Measurements from ENCODE around the gene TMEM248.

TMEM248 gene

DNA sequence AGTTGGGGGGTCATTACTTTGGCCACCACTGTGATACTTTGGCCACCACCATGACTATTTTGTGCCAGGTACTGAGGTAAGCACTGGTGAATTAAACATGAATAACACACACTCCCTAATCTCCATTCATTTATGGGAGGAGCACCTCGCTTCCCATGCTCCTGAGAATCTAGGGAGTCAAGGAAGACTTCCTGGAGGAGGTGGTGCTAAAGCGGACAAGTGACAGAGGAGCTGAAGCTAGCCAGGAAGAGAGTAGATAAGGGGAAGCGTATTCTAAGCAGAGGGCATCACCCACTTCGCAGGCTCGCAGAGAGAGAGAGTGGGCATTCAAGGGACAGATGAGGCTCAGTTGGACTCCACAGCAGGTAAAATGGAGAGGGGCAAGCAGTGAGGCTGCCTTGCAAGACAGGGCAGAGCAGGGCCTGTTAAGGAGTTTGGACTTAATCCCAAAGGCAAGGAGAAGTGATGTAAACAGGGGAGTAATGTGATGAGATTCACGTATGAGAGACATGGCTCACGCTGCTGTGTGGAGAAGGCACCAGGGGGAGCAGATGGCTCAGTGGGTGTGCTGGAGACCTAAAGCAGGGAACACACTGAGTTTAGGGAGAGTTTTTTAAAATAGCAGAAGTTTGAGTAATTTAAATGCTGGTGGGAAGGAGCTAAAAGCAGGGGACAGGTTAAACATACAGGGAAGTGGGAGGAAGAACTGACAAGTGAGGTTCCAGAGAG, 21.3 kb upstream of the TMEM248 start:
- ATAC-seq: no peak
- TF ChIP-seq, protein P1, sequence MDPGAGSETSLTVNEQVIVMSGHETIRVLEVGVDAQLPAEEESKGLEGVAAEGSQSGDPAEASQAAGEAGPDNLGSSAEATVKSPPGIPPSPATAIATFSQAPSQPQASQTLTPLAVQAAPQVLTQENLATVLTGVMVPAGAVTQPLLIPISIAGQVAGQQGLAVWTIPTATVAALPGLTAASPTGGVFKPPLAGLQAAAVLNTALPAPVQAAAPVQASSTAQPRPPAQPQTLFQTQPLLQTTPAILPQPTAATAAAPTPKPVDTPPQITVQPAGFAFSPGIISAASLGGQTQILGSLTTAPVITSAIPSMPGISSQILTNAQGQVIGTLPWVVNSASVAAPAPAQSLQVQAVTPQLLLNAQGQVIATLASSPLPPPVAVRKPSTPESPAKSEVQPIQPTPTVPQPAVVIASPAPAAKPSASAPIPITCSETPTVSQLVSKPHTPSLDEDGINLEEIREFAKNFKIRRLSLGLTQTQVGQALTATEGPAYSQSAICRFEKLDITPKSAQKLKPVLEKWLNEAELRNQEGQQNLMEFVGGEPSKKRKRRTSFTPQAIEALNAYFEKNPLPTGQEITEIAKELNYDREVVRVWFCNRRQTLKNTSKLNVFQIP (CRISPR knock-in tag; IDR thresholded peaks at IDR 0.05; ENCODE audit: borderline replicate concordance, low read depth): no peak
- no peak for TF ChIP-seq ZFP3 (CRISPR knock-in tag; IDR thresholded peaks at IDR 0.05)
- no peak for TF ChIP-seq TOX (CRISPR knock-in tag; IDR thresholded peaks at IDR 0.05; ENCODE audit: borderline replicate concordance)
- no peak for TF ChIP-seq TCF4 (CRISPR knock-in tag; IDR thresholded peaks at IDR 0.05; ENCODE audit: borderline replicate concordance)
- no peak for TF ChIP-seq ZNF70 (CRISPR knock-in tag; IDR thresholded peaks at IDR 0.05)
- no peak for TF ChIP-seq CSDC2 (CRISPR knock-in tag; IDR thresholded peaks at IDR 0.05)
- no peak for TF ChIP-seq ISL1 (CRISPR knock-in tag; IDR thresholded peaks at IDR 0.05)
- TF ChIP-seq, protein P2, sequence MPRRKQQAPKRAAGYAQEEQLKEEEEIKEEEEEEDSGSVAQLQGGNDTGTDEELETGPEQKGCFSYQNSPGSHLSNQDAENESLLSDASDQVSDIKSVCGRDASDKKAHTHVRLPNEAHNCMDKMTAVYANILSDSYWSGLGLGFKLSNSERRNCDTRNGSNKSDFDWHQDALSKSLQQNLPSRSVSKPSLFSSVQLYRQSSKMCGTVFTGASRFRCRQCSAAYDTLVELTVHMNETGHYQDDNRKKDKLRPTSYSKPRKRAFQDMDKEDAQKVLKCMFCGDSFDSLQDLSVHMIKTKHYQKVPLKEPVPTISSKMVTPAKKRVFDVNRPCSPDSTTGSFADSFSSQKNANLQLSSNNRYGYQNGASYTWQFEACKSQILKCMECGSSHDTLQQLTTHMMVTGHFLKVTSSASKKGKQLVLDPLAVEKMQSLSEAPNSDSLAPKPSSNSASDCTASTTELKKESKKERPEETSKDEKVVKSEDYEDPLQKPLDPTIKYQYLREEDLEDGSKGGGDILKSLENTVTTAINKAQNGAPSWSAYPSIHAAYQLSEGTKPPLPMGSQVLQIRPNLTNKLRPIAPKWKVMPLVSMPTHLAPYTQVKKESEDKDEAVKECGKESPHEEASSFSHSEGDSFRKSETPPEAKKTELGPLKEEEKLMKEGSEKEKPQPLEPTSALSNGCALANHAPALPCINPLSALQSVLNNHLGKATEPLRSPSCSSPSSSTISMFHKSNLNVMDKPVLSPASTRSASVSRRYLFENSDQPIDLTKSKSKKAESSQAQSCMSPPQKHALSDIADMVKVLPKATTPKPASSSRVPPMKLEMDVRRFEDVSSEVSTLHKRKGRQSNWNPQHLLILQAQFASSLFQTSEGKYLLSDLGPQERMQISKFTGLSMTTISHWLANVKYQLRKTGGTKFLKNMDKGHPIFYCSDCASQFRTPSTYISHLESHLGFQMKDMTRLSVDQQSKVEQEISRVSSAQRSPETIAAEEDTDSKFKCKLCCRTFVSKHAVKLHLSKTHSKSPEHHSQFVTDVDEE (CRISPR knock-in tag; IDR thresholded peaks at IDR 0.05): no peak
- TF ChIP-seq, protein P3, sequence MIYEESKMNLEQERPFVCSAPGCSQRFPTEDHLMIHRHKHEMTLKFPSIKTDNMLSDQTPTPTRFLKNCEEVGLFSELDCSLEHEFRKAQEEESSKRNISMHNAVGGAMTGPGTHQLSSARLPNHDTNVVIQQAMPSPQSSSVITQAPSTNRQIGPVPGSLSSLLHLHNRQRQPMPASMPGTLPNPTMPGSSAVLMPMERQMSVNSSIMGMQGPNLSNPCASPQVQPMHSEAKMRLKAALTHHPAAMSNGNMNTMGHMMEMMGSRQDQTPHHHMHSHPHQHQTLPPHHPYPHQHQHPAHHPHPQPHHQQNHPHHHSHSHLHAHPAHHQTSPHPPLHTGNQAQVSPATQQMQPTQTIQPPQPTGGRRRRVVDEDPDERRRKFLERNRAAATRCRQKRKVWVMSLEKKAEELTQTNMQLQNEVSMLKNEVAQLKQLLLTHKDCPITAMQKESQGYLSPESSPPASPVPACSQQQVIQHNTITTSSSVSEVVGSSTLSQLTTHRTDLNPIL (CRISPR knock-in tag; IDR thresholded peaks at IDR 0.05; ENCODE audit: low read depth): no peak
- TF ChIP-seq PPARA (CRISPR knock-in tag; IDR thresholded peaks at IDR 0.05; ENCODE audit: borderline replicate concordance): no peak
- TF ChIP-seq OSR1 (CRISPR knock-in tag; IDR thresholded peaks at IDR 0.05): no peak
- TF ChIP-seq, protein P4, sequence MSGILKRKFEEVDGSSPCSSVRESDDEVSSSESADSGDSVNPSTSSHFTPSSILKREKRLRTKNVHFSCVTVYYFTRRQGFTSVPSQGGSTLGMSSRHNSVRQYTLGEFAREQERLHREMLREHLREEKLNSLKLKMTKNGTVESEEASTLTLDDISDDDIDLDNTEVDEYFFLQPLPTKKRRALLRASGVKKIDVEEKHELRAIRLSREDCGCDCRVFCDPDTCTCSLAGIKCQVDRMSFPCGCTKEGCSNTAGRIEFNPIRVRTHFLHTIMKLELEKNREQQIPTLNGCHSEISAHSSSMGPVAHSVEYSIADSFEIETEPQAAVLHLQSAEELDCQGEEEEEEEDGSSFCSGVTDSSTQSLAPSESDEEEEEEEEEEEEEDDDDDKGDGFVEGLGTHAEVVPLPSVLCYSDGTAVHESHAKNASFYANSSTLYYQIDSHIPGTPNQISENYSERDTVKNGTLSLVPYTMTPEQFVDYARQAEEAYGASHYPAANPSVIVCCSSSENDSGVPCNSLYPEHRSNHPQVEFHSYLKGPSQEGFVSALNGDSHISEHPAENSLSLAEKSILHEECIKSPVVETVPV (CRISPR knock-in tag; IDR thresholded peaks at IDR 0.05): no peak
- no peak for TF ChIP-seq GLIS3 (CRISPR knock-in tag; IDR thresholded peaks at IDR 0.05)
- no peak for TF ChIP-seq RARB (CRISPR knock-in tag; IDR thresholded peaks at IDR 0.05)
- no peak for TF ChIP-seq ZFP30 (CRISPR knock-in tag; IDR thresholded peaks at IDR 0.05)
- no peak for TF ChIP-seq ZC3H10 (CRISPR knock-in tag; IDR thresholded peaks at IDR 0.05)
- TF ChIP-seq ZNF565 (CRISPR knock-in tag; conservative IDR thresholded peaks at IDR 0.05; ENCODE audit: low read depth): no peak

DNA sequence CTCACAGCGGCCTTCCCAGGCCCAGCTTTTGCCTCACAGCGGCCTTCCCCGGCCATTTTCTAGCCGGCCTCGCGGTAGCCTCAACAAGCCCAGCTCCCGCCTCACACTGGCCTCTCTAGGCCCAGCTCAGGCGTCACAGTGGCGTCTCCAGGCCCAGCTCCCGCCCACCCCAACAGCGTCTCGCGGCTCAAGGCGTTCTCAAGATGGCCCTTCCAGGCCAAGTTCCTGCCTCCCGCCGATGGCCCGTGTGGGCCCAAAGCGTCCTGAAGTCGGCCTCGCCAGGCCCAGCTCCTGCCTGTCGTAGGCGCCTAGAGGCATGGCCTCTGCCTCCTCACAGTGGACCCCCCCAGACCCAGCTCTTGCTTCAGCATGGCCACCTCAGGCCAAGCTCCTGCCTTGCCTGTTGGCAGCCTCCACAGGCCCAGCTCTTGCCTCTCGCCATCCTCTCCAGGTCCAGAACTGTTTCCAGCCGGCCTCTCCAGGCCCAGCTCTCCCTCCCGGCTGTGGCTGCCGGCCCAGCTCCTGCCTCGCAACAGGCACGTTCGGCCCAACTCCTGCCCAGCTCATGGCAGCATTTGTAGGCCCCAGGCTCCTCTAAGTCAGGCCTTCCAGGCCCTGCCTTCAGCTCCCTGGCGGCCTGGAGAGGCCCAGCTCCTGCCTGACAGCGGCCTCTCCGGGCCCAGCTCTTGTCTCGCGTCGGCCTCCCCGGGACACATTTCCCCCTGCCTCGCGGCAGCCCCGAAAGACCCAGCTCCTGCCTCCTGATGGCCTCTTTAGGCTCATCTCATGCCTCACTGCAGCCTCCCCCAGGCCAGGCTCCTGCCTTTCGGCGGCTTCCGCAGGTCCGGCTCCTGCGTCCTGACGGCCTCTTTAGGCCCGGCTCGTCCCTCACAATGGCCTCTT, 18.8 kb upstream of the TMEM248 start:
- TF ChIP-seq ISL1 (CRISPR knock-in tag; IDR thresholded peaks at IDR 0.05): no peak
- TF ChIP-seq OSR1 (CRISPR knock-in tag; IDR thresholded peaks at IDR 0.05): no peak
- TF ChIP-seq, protein P5, sequence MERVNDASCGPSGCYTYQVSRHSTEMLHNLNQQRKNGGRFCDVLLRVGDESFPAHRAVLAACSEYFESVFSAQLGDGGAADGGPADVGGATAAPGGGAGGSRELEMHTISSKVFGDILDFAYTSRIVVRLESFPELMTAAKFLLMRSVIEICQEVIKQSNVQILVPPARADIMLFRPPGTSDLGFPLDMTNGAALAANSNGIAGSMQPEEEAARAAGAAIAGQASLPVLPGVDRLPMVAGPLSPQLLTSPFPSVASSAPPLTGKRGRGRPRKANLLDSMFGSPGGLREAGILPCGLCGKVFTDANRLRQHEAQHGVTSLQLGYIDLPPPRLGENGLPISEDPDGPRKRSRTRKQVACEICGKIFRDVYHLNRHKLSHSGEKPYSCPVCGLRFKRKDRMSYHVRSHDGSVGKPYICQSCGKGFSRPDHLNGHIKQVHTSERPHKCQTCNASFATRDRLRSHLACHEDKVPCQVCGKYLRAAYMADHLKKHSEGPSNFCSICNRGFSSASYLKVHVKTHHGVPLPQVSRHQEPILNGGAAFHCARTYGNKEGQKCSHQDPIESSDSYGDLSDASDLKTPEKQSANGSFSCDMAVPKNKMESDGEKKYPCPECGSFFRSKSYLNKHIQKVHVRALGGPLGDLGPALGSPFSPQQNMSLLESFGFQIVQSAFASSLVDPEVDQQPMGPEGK (CRISPR knock-in tag; IDR thresholded peaks at IDR 0.05; ENCODE audit: borderline replicate concordance): no peak
- no peak for TF ChIP-seq ZFP30 (CRISPR knock-in tag; IDR thresholded peaks at IDR 0.05)
- no peak for TF ChIP-seq RARB (CRISPR knock-in tag; IDR thresholded peaks at IDR 0.05)
- TF ChIP-seq ZNF8 (CRISPR knock-in tag; IDR thresholded peaks at IDR 0.05): no peak
- no peak for TF ChIP-seq TCF4 (CRISPR knock-in tag; IDR thresholded peaks at IDR 0.05; ENCODE audit: borderline replicate concordance)
- no peak for TF ChIP-seq ZNF565 (CRISPR knock-in tag; conservative IDR thresholded peaks at IDR 0.05; ENCODE audit: low read depth)
- no peak for TF ChIP-seq BACH2 (CRISPR knock-in tag; IDR thresholded peaks at IDR 0.05; ENCODE audit: borderline replicate concordance)
- no peak for TF ChIP-seq GLIS3 (CRISPR knock-in tag; IDR thresholded peaks at IDR 0.05)
- TF ChIP-seq ARNTL (CRISPR knock-in tag; IDR thresholded peaks at IDR 0.05; ENCODE audit: borderline replicate concordance, low read depth): no peak
- TF ChIP-seq, protein P3 (CRISPR knock-in tag; IDR thresholded peaks at IDR 0.05; ENCODE audit: low read depth): no peak
- no peak for TF ChIP-seq CSDC2 (CRISPR knock-in tag; IDR thresholded peaks at IDR 0.05)
- no peak for TF ChIP-seq ZC3H10 (CRISPR knock-in tag; IDR thresholded peaks at IDR 0.05)
- TF ChIP-seq ZNF70 (CRISPR knock-in tag; IDR thresholded peaks at IDR 0.05): no peak
- TF ChIP-seq SNAI2 (CRISPR knock-in tag; IDR thresholded peaks at IDR 0.05): no peak
- ATAC-seq: no peak
